OCI-LY1 (cell line): ENCODE results near the gene CRK.

Experiments used
- H2AFZ ChIP-seq: fragments of 200-600 bp; sonication (generic), shearing (Covaris generic); 2 replicates; pipeline ENCODE4 v1.6.0; 2014; ENCODE audit warnings: antibody characterized with exemption, mild to moderate bottlenecking, low read length
- H3F3A ChIP-seq: fragments of 200-600 bp; sonication (generic), shearing (Covaris generic); 2 replicates; pipeline ENCODE4 v1.6.0; 2014; ENCODE audit warnings: mild to moderate bottlenecking, antibody characterized with exemption, low read length, moderate library complexity; ENCODE audit not compliant: insufficient read depth
- H3K27ac ChIP-seq: fragments of 200-600 bp; sonication (generic); 2 replicates; pipeline ENCODE4 v1.5.1; 2014; ENCODE audit warnings: low read length, mixed run types, mild to moderate bottlenecking, low read depth; ENCODE audit not compliant: poor library complexity, severe bottlenecking
- H3K27me3 ChIP-seq: fragments of 200-600 bp; sonication (generic); 2 replicates; pipeline ENCODE4 v1.6.0; 2014; ENCODE audit warnings: antibody characterized with exemption, mild to moderate bottlenecking, low read length, moderate library complexity; ENCODE audit not compliant: insufficient read depth
- H3K36me3 ChIP-seq: fragments of 200-600 bp; sonication (generic); 2 replicates; pipeline ENCODE4 v1.6.1; 2014; ENCODE audit warnings: mild to moderate bottlenecking, antibody characterized with exemption, low read length, moderate library complexity, mixed read lengths; ENCODE audit not compliant: insufficient read depth
- H3K4me1 ChIP-seq: fragments of 200-600 bp; sonication (generic); 2 replicates; pipeline ENCODE4 v1.5.1; 2014; ENCODE audit warnings: mild to moderate bottlenecking, low read length, moderate library complexity; ENCODE audit not compliant: insufficient read depth, severe bottlenecking
- H3K4me2 ChIP-seq: fragments of 200-600 bp; sonication (generic), shearing (Covaris generic); 2 replicates; pipeline ENCODE4 v1.6.1; 2014; ENCODE audit warnings: low read length
- H3K4me3 ChIP-seq: fragments of 200-600 bp; sonication (generic); 2 replicates; pipeline ENCODE4 v1.5.1; 2014; ENCODE audit warnings: low read length, low read depth, mild to moderate bottlenecking, mixed read lengths; ENCODE audit not compliant: poor library complexity, severe bottlenecking
- H3K79me2 ChIP-seq: fragments of 200-600 bp; shearing (Covaris generic); 2 replicates; pipeline ENCODE4 v1.6.1; 2016; ENCODE audit warnings: mixed run types, low read length, mixed read lengths; ENCODE audit not compliant: insufficient read depth
- H3K9ac ChIP-seq: fragments of 200-600 bp; sonication (generic), shearing (Covaris generic); 2 replicates; pipeline ENCODE4 v1.6.1; 2014; ENCODE audit warnings: mild to moderate bottlenecking, low read length, mixed read lengths
- H3K9me2 ChIP-seq: fragments of 200-600 bp; sonication (generic), shearing (Covaris generic); 2 replicates; pipeline ENCODE4 v1.6.1; 2014; ENCODE audit warnings: low read depth, mild to moderate bottlenecking, low read length, mixed read lengths
- H3K9me3 ChIP-seq: fragments of 200-600 bp; shearing (Covaris generic); 2 replicates; pipeline ENCODE4 v1.6.1; 2014; ENCODE audit warnings: low read length, mixed read lengths
- H4K20me1 ChIP-seq: fragments of 200-600 bp; sonication (generic), shearing (Covaris generic); 2 replicates; pipeline ENCODE4 v1.6.0; 2016; ENCODE audit warnings: mild to moderate bottlenecking, low read length; ENCODE audit not compliant: insufficient read depth
- CTCF ChIP-seq: fragments of 200-600 bp; sonication (generic), shearing (Covaris generic); IDR thresholded peaks from 2 replicates; pipeline ENCODE4 v1.5.1; 2017; ENCODE audit warnings: mild to moderate bottlenecking, antibody characterized with exemption, low read length, moderate library complexity, mixed read lengths
- EZH2 ChIP-seq: fragments of 200-600 bp; sonication (generic), shearing (Covaris generic); IDR thresholded peaks from 2 replicates; pipeline ENCODE4 v1.8.0; 2017; ENCODE audit warnings: borderline replicate concordance, mixed run types, mild to moderate bottlenecking, antibody characterized with exemption, low read length, moderate library complexity, mixed read lengths

Gene CRK

GRCh38 chr17:1455797-1456599, at the start of gene CRK:
Gene CRK, minus strand, starts transcription at chr17:1456232. Its CDS starts 115 bp downstream, at chr17:1456117.
- no peaks in the 10 kb centered on the region for H3K9me2 ChIP-seq
- H4K20me1 ChIP-seq: 0 out of 2 replicates have a peak, but pooled peaks cover 2% of the 10 kb centered on the region
- no peak within 1 kb of the TSS for H2AFZ ChIP-seq
- no peak within 1 kb of the TSS for H3K27ac ChIP-seq
- peak within 1 kb of the TSS; percentile 79 for H3K9ac ChIP-seq
- no peaks in the 10 kb centered on the region for H3K9me3 ChIP-seq
- peaks cover 25% of the 10 kb centered on the region for H3K4me1 ChIP-seq
- no peaks in the 10 kb centered on the region for H3F3A ChIP-seq
- H3K27me3 ChIP-seq: no peaks in the 10 kb centered on the region; the same call in 1 of the 2 replicates
- peak within 1 kb of the TSS; percentile 99 for H3K4me2 ChIP-seq
- H3K36me3 ChIP-seq: peaks cover 17% of the 10 kb centered on the region; the same call in 1 of the 2 replicates
- peaks cover 45% of the 10 kb centered on the region for H3K79me2 ChIP-seq
- H3K4me3 ChIP-seq: peak within 1 kb of the TSS; percentile 88
- TF ChIP-seq CTCF (no peak), EZH2 (no peak)

GRCh38 chr17:1505586-1505985, 49.6 kb upstream of the CRK start:
- Histone ChIP-seq H4K20me1 (no peaks in the 10 kb centered on the region), H3F3A (no peaks in the 10 kb centered on the region), H3K4me1 (no peaks in the 10 kb centered on the region), H3K9ac (no peak overlapping the region), H3K4me3 (no peak overlapping the region), H3K79me2 (no peaks in the 10 kb centered on the region), H3K9me2 (no peaks in the 10 kb centered on the region), H3K9me3 (no peaks in the 10 kb centered on the region), H3K4me2 (no peak overlapping the region), H3K27ac (no peak overlapping the region), H2AFZ (no peak overlapping the region), H3K27me3 (no peaks in the 10 kb centered on the region), H3K36me3 (peaks cover 17% of the 10 kb centered on the region; the same call in 1 of the 2 replicates)
- TF ChIP-seq EZH2: no peak
- TF ChIP-seq CTCF: no peak

- H3K4me3 ChIP-seq: no peak overlapping the region
- no peaks in the 10 kb centered on the region for H3K27me3 ChIP-seq
- H2AFZ ChIP-seq: no peak overlapping the region
- no peak overlapping the region for H3K27ac ChIP-seq
- H3K4me1 ChIP-seq: no peaks in the 10 kb centered on the region
- H3K9me3 ChIP-seq: no peaks in the 10 kb centered on the region
- no peaks in the 10 kb centered on the region for H3F3A ChIP-seq
- H3K9ac ChIP-seq: no peak overlapping the region
- TF ChIP-seq CTCF: no peak
- no peak for TF ChIP-seq EZH2
- H4K20me1 ChIP-seq: no peaks in the 10 kb centered on the region
- H3K4me2 ChIP-seq: no peak overlapping the region
- H3K79me2 ChIP-seq: no peaks in the 10 kb centered on the region
- H3K9me2 ChIP-seq: no peaks in the 10 kb centered on the region
- peaks cover 16% of the 10 kb centered on the region; the same call in 1 of the 2 replicates for H3K36me3 ChIP-seq
Measured at GRCh38 chr17:1504866-1505265, 48.8 kb upstream of the CRK start.
